ENCODE measurements around the gene BICC1. TPM values are rescaled to one million over a fixed set of nuclear protein-coding genes. Genes with fewer than 3 reads are reported as not detected.
A peak's percentile ranks its signal among the peaks of the same experiment; 100 is the strongest.

The BICC1 gene
- total and polyA plus RNA-seq, 8 donors: 0.29 to 25.0 (median 4.5) TPM

GRCh38 chr10:58754469-58755339 is 242.0 kb downstream of the BICC1 start:
- Histone ChIP-seq H3K9me3 (no peaks in the 10 kb centered on the region), H3K36me3 (no peaks in the 10 kb centered on the region), H3K27me3 (no peaks in the 10 kb centered on the region), H3K27ac (peak overlapping the region in 1 of 5 donors; percentile 3), H3K4me3 (no peak overlapping the region), H3K4me1 (peaks cover 0 to 9% (median 4%) of the 10 kb centered on the region in 4 donors)
- intact Hi-C loops (cut with DNase I; ENCODE audit: low total_unique reads): no loop called here
- WGBS, 5 donors: 64 to 76% (median 67%) methylated on average over 4 of the region's 4 CpGs
- TF ChIP-seq CTCF (IDR thresholded peaks at IDR 0.05): no peak
- no peak for TF ChIP-seq EP300 (IDR thresholded peaks at IDR 0.05)
- TF ChIP-seq POLR2A (IDR thresholded peaks at IDR 0.05): no peak
- no peak for DNase-seq

GRCh38 chr10:58755340-58755610 is 242.6 kb downstream of the BICC1 start:
- intact Hi-C loops (cut with DNase I; ENCODE audit: low total_unique reads): no loop called here
- no peak overlapping the region for H3K4me3 ChIP-seq
- no peaks in the 10 kb centered on the region for H3K36me3 ChIP-seq
- DNase-seq: no peak
- no peaks in the 10 kb centered on the region for H3K27me3 ChIP-seq
- H3K27ac ChIP-seq: peak overlapping the region in 1 of 5 donors; percentile 3
- WGBS, 5 donors: 79 to 91% (median 83%) methylated on average over 1 of the region's 1 CpG
- TF ChIP-seq POLR2A (IDR thresholded peaks at IDR 0.05) (no peak), EP300 (IDR thresholded peaks at IDR 0.05) (no peak), POLR2AphosphoS5 (IDR thresholded peaks at IDR 0.05) (no peak), CTCF (IDR thresholded peaks at IDR 0.05) (no peak)
- H3K9me3 ChIP-seq: no peaks in the 10 kb centered on the region
- H3K4me1 ChIP-seq: peaks cover 0 to 9% (median 4%) of the 10 kb centered on the region in 4 donors

GRCh38 chr10:58755677-58756076 is 243.0 kb downstream of the BICC1 start:
- DNase-seq: no peak

GRCh38 chr10:58756130-58756719 is 243.6 kb downstream of the BICC1 start:
- intact Hi-C loops (cut with DNase I; ENCODE audit: low total_unique reads): no loop called here
- Histone ChIP-seq H3K4me3 (no peak overlapping the region), H3K36me3 (no peaks in the 10 kb centered on the region), H3K9me3 (no peaks in the 10 kb centered on the region), H3K27me3 (no peaks in the 10 kb centered on the region), H3K27ac (peak overlapping the region in 3 of 5 donors; percentile 35 to 57 (median 37)), H3K4me1 (peaks cover 0 to 9% (median 4%) of the 10 kb centered on the region in 4 donors)
- no peak for TF ChIP-seq EP300 (IDR thresholded peaks at IDR 0.05)
- TF ChIP-seq POLR2AphosphoS5 (IDR thresholded peaks at IDR 0.05): no peak
- no peak for TF ChIP-seq CTCF (IDR thresholded peaks at IDR 0.05)
- TF ChIP-seq POLR2A (IDR thresholded peaks at IDR 0.05): no peak
- WGBS, 5 donors: 35 to 53% (median 39%) methylated on average over 6 of the region's 6 CpGs
- DNase-seq: no peak

More at GRCh38 chr10:58755677-58756076, 243.0 kb downstream of the BICC1 start:
- H3K27ac ChIP-seq: peak overlapping the region in 4 of 5 donors; percentile 3 to 57 (median 36)
- WGBS, 5 donors: 39 to 51% (median 46%) methylated on average over 4 of the region's 4 CpGs
- no peak overlapping the region for H3K4me3 ChIP-seq
- no peaks in the 10 kb centered on the region for H3K9me3 ChIP-seq
- no peaks in the 10 kb centered on the region for H3K27me3 ChIP-seq
- H3K36me3 ChIP-seq: no peaks in the 10 kb centered on the region
- no peak for TF ChIP-seq POLR2A (IDR thresholded peaks at IDR 0.05)
- no peak for TF ChIP-seq CTCF (IDR thresholded peaks at IDR 0.05)
- no peak for TF ChIP-seq POLR2AphosphoS5 (IDR thresholded peaks at IDR 0.05)
- no peak for TF ChIP-seq EP300 (IDR thresholded peaks at IDR 0.05)
- H3K4me1 ChIP-seq: peaks cover 0 to 9% (median 4%) of the 10 kb centered on the region in 4 donors
- intact Hi-C loops (cut with DNase I; ENCODE audit: low total_unique reads): no loop called here
